A673 (cell line): ENCODE measurements around the gene CXXC4.

Source experiments
- EZH2 ChIP-seq: fragments of 200-600 bp; sonication (generic); IDR thresholded peaks from 2 replicates; pipeline ENCODE4 v1.6.1; 2017; ENCODE audit warnings: borderline replicate concordance, low read depth, mild to moderate bottlenecking, mixed read lengths, antibody characterized with exemption, low read length; ENCODE audit not compliant: poor library complexity, severe bottlenecking
- TF ChIP-seq, protein P1 (sequence below): fragments of 300-800, 200-600 bp; sonication (generic); conservative IDR thresholded peaks from 2 replicates; pipeline ENCODE4 v1.5.1; 2017; ENCODE audit warnings: low read depth, mild to moderate bottlenecking, antibody characterized with exemption, low read length, moderate library complexity, mixed read lengths

- TF ChIP-seq, protein P1, sequence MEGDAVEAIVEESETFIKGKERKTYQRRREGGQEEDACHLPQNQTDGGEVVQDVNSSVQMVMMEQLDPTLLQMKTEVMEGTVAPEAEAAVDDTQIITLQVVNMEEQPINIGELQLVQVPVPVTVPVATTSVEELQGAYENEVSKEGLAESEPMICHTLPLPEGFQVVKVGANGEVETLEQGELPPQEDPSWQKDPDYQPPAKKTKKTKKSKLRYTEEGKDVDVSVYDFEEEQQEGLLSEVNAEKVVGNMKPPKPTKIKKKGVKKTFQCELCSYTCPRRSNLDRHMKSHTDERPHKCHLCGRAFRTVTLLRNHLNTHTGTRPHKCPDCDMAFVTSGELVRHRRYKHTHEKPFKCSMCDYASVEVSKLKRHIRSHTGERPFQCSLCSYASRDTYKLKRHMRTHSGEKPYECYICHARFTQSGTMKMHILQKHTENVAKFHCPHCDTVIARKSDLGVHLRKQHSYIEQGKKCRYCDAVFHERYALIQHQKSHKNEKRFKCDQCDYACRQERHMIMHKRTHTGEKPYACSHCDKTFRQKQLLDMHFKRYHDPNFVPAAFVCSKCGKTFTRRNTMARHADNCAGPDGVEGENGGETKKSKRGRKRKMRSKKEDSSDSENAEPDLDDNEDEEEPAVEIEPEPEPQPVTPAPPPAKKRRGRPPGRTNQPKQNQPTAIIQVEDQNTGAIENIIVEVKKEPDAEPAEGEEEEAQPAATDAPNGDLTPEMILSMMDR: no peak
- TF ChIP-seq EZH2: no peak
Measured at GRCh38 chr4:104490096-104490769, 4.5 kb downstream of the CXXC4 start.
